AML-193 (cell line): ENCODE results near the gene NEB.
"Not testable (repeated sequence)": the region's sequence is repeated elsewhere in the genome, so short reads cannot be mapped to it uniquely, and the experiment has no call there.

Experiments used
- DNase-seq, 2 experiments: peaks; one replicate each; lab custom pipeline; 2025; lab: John Stamatoyannopoulos, UW

The NEB gene

GRCh38 chr2:151614159-151614558, 120.1 kb downstream of the NEB start:
- DNase-seq = no peak

- DNase-seq = no peak
Measured at GRCh38 chr2:151611351-151611750, 122.9 kb downstream of the NEB start.

- no peak for DNase-seq
Measured at GRCh38 chr2:151610310-151610709, 124.0 kb downstream of the NEB start.

- DNase-seq = no peak
Measured at GRCh38 chr2:151609705-151610104, 124.6 kb downstream of the NEB start.

- not testable (repeated sequence) for DNase-seq
Measured at GRCh38 chr2:151607459-151608424, 126.5 kb downstream of the NEB start.

- DNase-seq = not testable (repeated sequence)
Measured at GRCh38 chr2:151603530-151603929, 130.7 kb downstream of the NEB start.

- DNase-seq = not testable (repeated sequence)
Measured at GRCh38 chr2:151602402-151602801, 131.9 kb downstream of the NEB start.

GRCh38 chr2:151601803-151602202, 132.5 kb downstream of the NEB start:
- DNase-seq = not testable (repeated sequence)

- not testable (repeated sequence) for DNase-seq
Measured at GRCh38 chr2:151596903-151597608, 137.2 kb downstream of the NEB start.

GRCh38 chr2:151591908-151592255, 142.4 kb downstream of the NEB start:
- not testable (repeated sequence) for DNase-seq

- DNase-seq = not testable (repeated sequence)
Measured at GRCh38 chr2:151591250-151591907, 142.9 kb downstream of the NEB start.

- not testable (repeated sequence) for DNase-seq
Measured at GRCh38 chr2:151581300-151581699, 153.0 kb downstream of the NEB start.

GRCh38 chr2:151580697-151581096, 153.6 kb downstream of the NEB start:
- DNase-seq = not testable (repeated sequence)

- no peak for DNase-seq
Measured at GRCh38 chr2:151577116-151577515, 157.2 kb downstream of the NEB start.

GRCh38 chr2:151576080-151576479, 158.2 kb downstream of the NEB start:
- DNase-seq = no peak

- no peak for DNase-seq
Measured at GRCh38 chr2:151575338-151575737, 158.9 kb downstream of the NEB start.

GRCh38 chr2:151570191-151570590, 164.1 kb downstream of the NEB start:
- no peak for DNase-seq

GRCh38 chr2:151569167-151569566, 165.1 kb downstream of the NEB start:
- no peak for DNase-seq

GRCh38 chr2:151568501-151568900, 165.8 kb downstream of the NEB start:
- no peak for DNase-seq

GRCh38 chr2:151567006-151567405, 167.3 kb downstream of the NEB start:
- no peak for DNase-seq

GRCh38 chr2:151562398-151562797, 171.9 kb downstream of the NEB start:
- no peak for DNase-seq

- DNase-seq = no peak
Measured at GRCh38 chr2:151560289-151560688, 174.0 kb downstream of the NEB start.
